Lower leg skin (tissue), 3 donors: ENCODE results near the gene IGFBP6.

Source experiments
- POLR2A ChIP-seq, 2 donors: fragments of 450-650 bp; IDR thresholded peaks; one replicate each; pipeline ENCODE4 v1.6.1; 2016 to 2017; ENCODE audit warnings: antibody characterized with exemption in 2 of 2, mild to moderate bottlenecking in 1 of 2, moderate library complexity in 1 of 2
- TF ChIP-seq, protein P1 (sequence below), 3 donors: fragments of 450-650 bp; IDR thresholded peaks; one replicate each; pipeline ENCODE4 v1.5.1; 2016; ENCODE audit warnings: antibody characterized with exemption in 3 of 3, mild to moderate bottlenecking in 3 of 3, moderate library complexity in 2 of 3

DNA sequence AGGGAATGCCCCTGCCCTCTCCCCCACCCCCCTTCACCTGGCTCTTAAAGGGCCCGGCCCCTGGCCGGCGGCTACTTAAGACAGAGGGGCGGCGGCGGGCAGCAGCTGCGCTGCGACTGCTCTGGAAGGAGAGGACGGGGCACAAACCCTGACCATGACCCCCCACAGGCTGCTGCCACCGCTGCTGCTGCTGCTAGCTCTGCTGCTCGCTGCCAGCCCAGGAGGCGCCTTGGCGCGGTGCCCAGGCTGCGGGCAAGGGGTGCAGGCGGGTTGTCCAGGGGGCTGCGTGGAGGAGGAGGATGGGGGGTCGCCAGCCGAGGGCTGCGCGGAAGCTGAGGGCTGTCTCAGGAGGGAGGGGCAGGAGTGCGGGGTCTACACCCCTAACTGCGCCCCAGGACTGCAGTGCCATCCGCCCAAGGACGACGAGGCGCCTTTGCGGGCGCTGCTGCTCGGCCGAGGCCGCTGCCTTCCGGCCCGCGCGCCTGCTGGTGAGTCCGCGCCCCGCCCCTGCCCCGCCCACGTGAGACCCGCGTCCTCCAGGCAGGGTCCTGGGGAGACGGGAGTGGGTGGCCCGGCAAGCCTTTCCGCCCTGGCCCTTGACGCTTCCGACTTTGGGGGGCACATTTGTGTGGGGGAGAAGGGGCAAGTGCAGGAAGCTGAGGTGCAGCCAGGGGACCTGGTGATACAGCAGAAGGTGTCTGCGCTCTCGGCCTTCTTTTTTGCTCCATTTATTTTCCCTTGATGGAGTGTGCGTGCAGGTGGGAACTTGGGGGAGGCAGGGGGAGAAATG, at the start of gene IGFBP6:
- TF ChIP-seq, protein P1, sequence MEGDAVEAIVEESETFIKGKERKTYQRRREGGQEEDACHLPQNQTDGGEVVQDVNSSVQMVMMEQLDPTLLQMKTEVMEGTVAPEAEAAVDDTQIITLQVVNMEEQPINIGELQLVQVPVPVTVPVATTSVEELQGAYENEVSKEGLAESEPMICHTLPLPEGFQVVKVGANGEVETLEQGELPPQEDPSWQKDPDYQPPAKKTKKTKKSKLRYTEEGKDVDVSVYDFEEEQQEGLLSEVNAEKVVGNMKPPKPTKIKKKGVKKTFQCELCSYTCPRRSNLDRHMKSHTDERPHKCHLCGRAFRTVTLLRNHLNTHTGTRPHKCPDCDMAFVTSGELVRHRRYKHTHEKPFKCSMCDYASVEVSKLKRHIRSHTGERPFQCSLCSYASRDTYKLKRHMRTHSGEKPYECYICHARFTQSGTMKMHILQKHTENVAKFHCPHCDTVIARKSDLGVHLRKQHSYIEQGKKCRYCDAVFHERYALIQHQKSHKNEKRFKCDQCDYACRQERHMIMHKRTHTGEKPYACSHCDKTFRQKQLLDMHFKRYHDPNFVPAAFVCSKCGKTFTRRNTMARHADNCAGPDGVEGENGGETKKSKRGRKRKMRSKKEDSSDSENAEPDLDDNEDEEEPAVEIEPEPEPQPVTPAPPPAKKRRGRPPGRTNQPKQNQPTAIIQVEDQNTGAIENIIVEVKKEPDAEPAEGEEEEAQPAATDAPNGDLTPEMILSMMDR (IDR thresholded peaks at IDR 0.05): no peak
- TF ChIP-seq POLR2A (IDR thresholded peaks at IDR 0.05): no peak
